Measurements from ENCODE around the gene FIBIN. TPM values are rescaled to one million over a fixed set of nuclear protein-coding genes. Genes with fewer than 3 reads are reported as not detected.
"Not testable (repeated sequence)": the region's sequence is repeated elsewhere in the genome, so short reads cannot be mapped to it uniquely, and the experiment has no call there.

Gene FIBIN
- total RNA-seq, 1 experiment from 2014 or later, result 0.37 TPM

- no peak overlapping the region for H3K27ac Mint-ChIP-seq
- TF ChIP-seq ZNF121 (CRISPR knock-in tag; IDR thresholded peaks at IDR 0.05) (no peak), SOX15 (CRISPR knock-in tag; IDR thresholded peaks at IDR 0.05) (no peak), IRF1 (CRISPR knock-in tag; IDR thresholded peaks at IDR 0.05) (no peak), ZSCAN18 (CRISPR knock-in tag; IDR thresholded peaks at IDR 0.05) (no peak), E2F1 (CRISPR knock-in tag; IDR thresholded peaks at IDR 0.05) (no peak), CDX4 (CRISPR knock-in tag; IDR thresholded peaks at IDR 0.05; ENCODE audit: borderline replicate concordance) (no peak), MYBL2 (CRISPR knock-in tag; IDR thresholded peaks at IDR 0.05) (no peak), NR3C1 (CRISPR knock-in tag; conservative IDR thresholded peaks at IDR 0.05; ENCODE audit: low read depth) (no peak), TP53 (CRISPR knock-in tag; IDR thresholded peaks at IDR 0.05) (no peak), RELA (CRISPR knock-in tag; IDR thresholded peaks at IDR 0.05; ENCODE audit: borderline replicate concordance) (no peak), ZNF512 (CRISPR knock-in tag; IDR thresholded peaks at IDR 0.05; ENCODE audit: borderline replicate concordance) (no peak), CTCF (IDR thresholded peaks at IDR 0.05) (no peak), GTF2I (CRISPR knock-in tag; conservative IDR thresholded peaks at IDR 0.05) (no peak), MAX (CRISPR knock-in tag; IDR thresholded peaks at IDR 0.05) (no peak), NR1H2 (CRISPR knock-in tag; IDR thresholded peaks at IDR 0.05) (no peak), ZNF416 (CRISPR knock-in tag; IDR thresholded peaks at IDR 0.05) (no peak), GABPB1 (CRISPR knock-in tag; IDR thresholded peaks at IDR 0.05) (no peak), RORB (CRISPR knock-in tag; IDR thresholded peaks at IDR 0.05) (no peak)
- H3K4me3 Mint-ChIP-seq, result no peak overlapping the region
- H3K4me1 Mint-ChIP-seq, result peaks cover 8% of the 10 kb centered on the region
- ATAC-seq (no peak), DNase-seq (ENCODE audit: low spot score) (no peak)
- POLR2A ChIA-PET, result no interaction called here
- CTCF ChIA-PET, result no interaction called here
- H3K9me3 Mint-ChIP-seq, result no peaks in the 10 kb centered on the region
- H3K27me3 Mint-ChIP-seq (ENCODE audit: low read depth), result peaks cover 20% of the 10 kb centered on the region
- H3K36me3 Mint-ChIP-seq, result no peaks in the 10 kb centered on the region
Observed at GRCh38 chr11:26997378-26997777, 3.5 kb downstream of the FIBIN start.

GRCh38 chr11:27001136-27001730 lies 7.3 kb downstream of the FIBIN start:
- H3K9me3 Mint-ChIP-seq; H3K4me1 Mint-ChIP-seq; CTCF ChIA-PET; H3K4me3 Mint-ChIP-seq; POLR2A ChIA-PET; H3K27me3 Mint-ChIP-seq (ENCODE audit: low read depth); ATAC-seq; H3K27ac Mint-ChIP-seq; DNase-seq (ENCODE audit: low spot score); H3K36me3 Mint-ChIP-seq: not testable (repeated sequence)
